Endodermal cell (in vitro differentiated cells): ENCODE results near the gene TXNDC11. TPM values are rescaled to one million over a fixed set of nuclear protein-coding genes. Genes with fewer than 3 reads are reported as not detected.

ENCODE experiments used
- DNase-seq: peaks from one replicate; pipeline ENCODE4 v3.0.0-alpha.2; 2017
- H3K27ac ChIP-seq: 2 replicates; pipeline ENCODE4 v1.5.1; 2013; ENCODE audit warnings: mild to moderate bottlenecking, low read depth, low read length, moderate library complexity
- H3K27me3 ChIP-seq: 2 replicates; pipeline ENCODE4 v1.6.1; 2013; ENCODE audit warnings: mild to moderate bottlenecking, low read length, moderate library complexity; ENCODE audit not compliant: insufficient read depth, control insufficient read depth, poor library complexity, severe bottlenecking
- H3K36me3 ChIP-seq: 2 replicates; pipeline ENCODE4 v1.7.0; 2013; ENCODE audit warnings: mild to moderate bottlenecking, low read length, moderate library complexity; ENCODE audit not compliant: control insufficient read depth, insufficient read depth
- H3K4me1 ChIP-seq: one replicate; pipeline ENCODE4 v1.7.0; 2013; ENCODE audit warnings: low read length; ENCODE audit not compliant: control insufficient read depth, insufficient read depth
- H3K4me3 ChIP-seq: 2 replicates; pipeline ENCODE4 v1.5.1; 2013; ENCODE audit warnings: mild to moderate bottlenecking, low read length, moderate library complexity
- H3K9ac ChIP-seq: 2 replicates; pipeline ENCODE4 v1.6.1; 2013; ENCODE audit warnings: mild to moderate bottlenecking, low read length, moderate library complexity; ENCODE audit not compliant: poor library complexity, severe bottlenecking; ENCODE audit errors: extremely low read depth
- H3K9me3 ChIP-seq: 2 replicates; pipeline ENCODE4 v1.6.1; 2013; ENCODE audit warnings: mild to moderate bottlenecking, low read length, moderate library complexity; ENCODE audit not compliant: control insufficient read depth
- H3K27ac Mint-ChIP-seq: 2 replicates; pipeline ENCODE4 v1.8.0; 2020; ENCODE audit warnings: mixed read lengths
- H3K27me3 Mint-ChIP-seq: 2 replicates; pipeline ENCODE4 v1.8.0; 2021; ENCODE audit warnings: mild to moderate bottlenecking, mixed read lengths; ENCODE audit not compliant: insufficient read depth
- H3K36me3 Mint-ChIP-seq: 2 replicates; pipeline ENCODE4 v1.8.0; 2020; ENCODE audit warnings: low read depth, mixed read lengths
- H3K4me1 Mint-ChIP-seq: 2 replicates; pipeline ENCODE4 v1.8.0; 2020; ENCODE audit warnings: mixed read lengths
- H3K4me3 Mint-ChIP-seq: 2 replicates; pipeline ENCODE4 v1.8.0; 2020; ENCODE audit warnings: mild to moderate bottlenecking, moderate library complexity, mixed read lengths
- H3K9me3 Mint-ChIP-seq: 2 replicates; pipeline ENCODE4 v1.8.0; 2020; ENCODE audit warnings: mild to moderate bottlenecking, mixed read lengths
- WGBS, 2 experiments: methylation state at CpG; one replicate each; pipeline versions ENCODE4 v1.1.5 to v1.1.7; 2013; ENCODE audit warnings: missing lambda C conversion rate in 2 of 2, mixed read lengths in 1 of 2; ENCODE audit not compliant: insufficient coverage in 1 of 2, insufficient read length in 1 of 2; 5-methylcytosine and 5-hydroxymethylcytosine counted together
- total RNA-seq, 2 donors: library from RNA; stranded (reverse); fragmentation: NEBNext Ultra II Directional in 1 of 2; extraction: Animal tissue kit (Norgen Biotek cat#: 25700) in 1 of 2; gene quantifications; 2 replicates in 1 of 2; 3 replicates in 1 of 2; pipeline ENCODE4 v1.2.1, GENCODE V29; 2021
- TF ChIP-seq, protein P1 (sequence below): fragments of 200-600 bp; sonication (generic); conservative IDR thresholded peaks from 2 replicates; pipeline ENCODE4 v1.5.0; 2021; ENCODE audit warnings: antibody characterized with exemption, mild to moderate bottlenecking

Gene TXNDC11
- total RNA-seq, 2 donors from 2014 or later = 16.4 to 20.8 TPM

DNA sequence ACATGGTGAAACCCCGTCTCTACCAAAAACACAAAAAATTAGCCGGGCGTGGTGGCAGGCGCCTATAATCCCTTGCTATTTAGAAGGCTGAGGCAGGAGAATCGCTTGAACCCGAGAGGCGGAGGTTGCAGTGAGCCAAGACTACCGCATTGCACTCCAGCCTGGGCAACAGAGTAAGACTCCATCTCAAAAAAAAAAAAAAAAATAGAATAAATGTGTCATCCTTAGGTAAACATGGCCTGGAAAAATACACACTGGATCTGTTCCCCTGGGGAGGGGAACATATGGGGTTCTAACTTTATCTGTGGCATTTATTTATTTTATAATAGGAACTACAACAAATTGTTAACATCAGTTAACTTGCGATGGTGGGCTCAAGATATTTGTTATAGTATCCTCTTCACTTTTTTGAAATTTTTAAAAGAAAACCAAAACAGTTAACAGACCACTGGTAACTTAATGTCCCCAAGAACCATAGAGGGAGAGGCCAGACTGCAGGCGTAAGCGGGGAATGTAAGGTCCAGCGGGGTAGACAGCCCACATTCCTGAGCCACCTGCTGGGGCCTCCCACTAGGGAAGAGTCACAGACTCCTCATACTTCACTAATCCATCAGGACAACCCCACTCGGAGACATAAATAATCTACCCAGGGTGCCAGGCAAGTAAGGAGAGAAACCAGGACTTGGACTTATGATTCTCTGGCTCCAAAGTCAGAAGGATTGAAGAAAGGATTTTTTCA, 12.5 kb upstream of the TXNDC11 start:
- DNase-seq = no peak
- Mint-ChIP-seq H3K9me3 (no peaks in the 10 kb centered on the region), H3K4me3 (no peak overlapping the region), H3K36me3 (peaks cover 57% of the 10 kb centered on the region), H3K27me3 (no peaks in the 10 kb centered on the region), H3K27ac (no peak overlapping the region), H3K4me1 (no peaks in the 10 kb centered on the region)
- Histone ChIP-seq H3K9ac (no peak overlapping the region), H3K9me3 (no peaks in the 10 kb centered on the region), H3K4me1 (no peaks in the 10 kb centered on the region), H3K27ac (no peak overlapping the region), H3K27me3 (no peaks in the 10 kb centered on the region), H3K36me3 (peaks cover 77% of the 10 kb centered on the region), H3K4me3 (no peak overlapping the region)
- TF ChIP-seq, protein P1, sequence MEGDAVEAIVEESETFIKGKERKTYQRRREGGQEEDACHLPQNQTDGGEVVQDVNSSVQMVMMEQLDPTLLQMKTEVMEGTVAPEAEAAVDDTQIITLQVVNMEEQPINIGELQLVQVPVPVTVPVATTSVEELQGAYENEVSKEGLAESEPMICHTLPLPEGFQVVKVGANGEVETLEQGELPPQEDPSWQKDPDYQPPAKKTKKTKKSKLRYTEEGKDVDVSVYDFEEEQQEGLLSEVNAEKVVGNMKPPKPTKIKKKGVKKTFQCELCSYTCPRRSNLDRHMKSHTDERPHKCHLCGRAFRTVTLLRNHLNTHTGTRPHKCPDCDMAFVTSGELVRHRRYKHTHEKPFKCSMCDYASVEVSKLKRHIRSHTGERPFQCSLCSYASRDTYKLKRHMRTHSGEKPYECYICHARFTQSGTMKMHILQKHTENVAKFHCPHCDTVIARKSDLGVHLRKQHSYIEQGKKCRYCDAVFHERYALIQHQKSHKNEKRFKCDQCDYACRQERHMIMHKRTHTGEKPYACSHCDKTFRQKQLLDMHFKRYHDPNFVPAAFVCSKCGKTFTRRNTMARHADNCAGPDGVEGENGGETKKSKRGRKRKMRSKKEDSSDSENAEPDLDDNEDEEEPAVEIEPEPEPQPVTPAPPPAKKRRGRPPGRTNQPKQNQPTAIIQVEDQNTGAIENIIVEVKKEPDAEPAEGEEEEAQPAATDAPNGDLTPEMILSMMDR = no peak
- 97 to 99% methylated on average over 9 to 13 of the region's 13 CpGs for WGBS, 2 experiments

DNA sequence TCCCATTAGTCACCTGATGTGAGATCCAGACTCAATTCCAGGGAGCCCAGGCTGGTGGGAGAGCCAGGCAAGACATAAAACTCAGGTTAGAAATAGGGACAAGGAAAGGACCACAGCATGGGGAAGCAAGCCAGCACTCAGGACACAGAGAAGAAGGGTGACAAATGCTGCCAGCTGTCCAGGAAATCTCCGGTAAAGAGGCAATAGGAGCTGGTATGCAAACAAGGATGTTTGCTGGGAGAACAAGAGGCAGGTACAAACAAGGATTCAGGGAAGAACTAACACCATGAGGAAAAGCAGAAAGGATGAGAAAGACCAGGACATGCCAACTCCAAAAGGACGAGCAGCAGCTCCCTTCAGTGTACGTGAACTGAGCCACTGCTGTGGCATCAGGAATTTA, 10.2 kb upstream of the TXNDC11 start:
- no peak overlapping the region for H3K4me3 Mint-ChIP-seq
- no peaks in the 10 kb centered on the region for H3K4me1 ChIP-seq
- peaks cover 5% of the 10 kb centered on the region for H3K4me1 Mint-ChIP-seq
- H3K9me3 Mint-ChIP-seq = no peaks in the 10 kb centered on the region
- H3K27me3 ChIP-seq = no peaks in the 10 kb centered on the region
- peaks cover 60% of the 10 kb centered on the region for H3K36me3 Mint-ChIP-seq
- WGBS, 2 experiments = 96 to 100% methylated on average over 3 of the region's 3 CpGs
- H3K27ac ChIP-seq = no peak overlapping the region
- H3K9ac ChIP-seq = no peak overlapping the region
- TF ChIP-seq, protein P1 = no peak
- DNase-seq = no peak
- H3K36me3 ChIP-seq = peaks cover 66% of the 10 kb centered on the region
- H3K9me3 ChIP-seq = no peaks in the 10 kb centered on the region
- H3K27me3 Mint-ChIP-seq = no peaks in the 10 kb centered on the region
- H3K27ac Mint-ChIP-seq = no peak overlapping the region
- no peak overlapping the region for H3K4me3 ChIP-seq

DNA sequence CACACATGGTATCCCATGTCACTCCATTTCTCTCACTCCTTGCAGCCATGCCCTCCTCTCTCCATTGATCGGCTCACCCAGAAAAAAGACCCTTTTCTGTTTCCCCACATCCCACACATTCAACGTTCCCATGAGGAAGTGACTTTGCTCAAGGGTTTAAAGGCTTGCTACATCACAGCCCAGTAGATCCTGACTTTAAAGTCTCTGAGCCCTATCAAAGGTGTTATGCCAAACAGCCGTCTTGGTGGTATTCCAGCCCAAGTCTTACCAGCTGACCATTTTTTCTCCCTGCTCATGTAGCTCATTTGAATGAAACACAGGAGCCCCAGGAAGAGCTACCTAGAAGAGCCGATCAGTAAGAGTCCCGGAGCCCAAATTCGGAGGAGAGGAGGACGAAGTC, 7.4 kb upstream of the TXNDC11 start:
- Mint-ChIP-seq H3K27ac (no peak overlapping the region), H3K36me3 (peaks cover 36% of the 10 kb centered on the region), H3K27me3 (no peaks in the 10 kb centered on the region), H3K4me1 (peaks cover 7% of the 10 kb centered on the region), H3K4me3 (no peak overlapping the region), H3K9me3 (no peaks in the 10 kb centered on the region)
- Histone ChIP-seq H3K4me3 (no peak overlapping the region), H3K27ac (no peak overlapping the region), H3K9ac (no peak overlapping the region), H3K4me1 (no peaks in the 10 kb centered on the region), H3K27me3 (no peaks in the 10 kb centered on the region), H3K36me3 (peaks cover 43% of the 10 kb centered on the region), H3K9me3 (no peaks in the 10 kb centered on the region)
- TF ChIP-seq, protein P1 = no peak
- DNase-seq = no peak
- 93 to 95% methylated on average over 4 to 7 of the region's 7 CpGs for WGBS, 2 experiments
